ENCODE data around the gene R3HCC1L.

GRCh38 chr10:98212196-98212595 lies 77.7 kb downstream of the R3HCC1L start:
- no peak for TF ChIP-seq CTCF (IDR thresholded peaks at IDR 0.05; ENCODE audit: poor library complexity, severe bottlenecking)
- no peak for TF ChIP-seq EZH2 (IDR thresholded peaks at IDR 0.05; ENCODE audit: borderline replicate concordance, insufficient read depth, low read length, poor library complexity, severe bottlenecking)
- TF ChIP-seq REST (IDR thresholded peaks at IDR 0.05; ENCODE audit: borderline replicate concordance), result no peak
- no peak for TF ChIP-seq SMC3 (conservative IDR thresholded peaks at IDR 0.05; ENCODE audit: poor library complexity)

Data from neural cell (in vitro differentiated cells).